Endodermal cell (in vitro differentiated cells): ENCODE results near the gene PREX1. TPM values are rescaled to one million over a fixed set of nuclear protein-coding genes. Genes with fewer than 3 reads are reported as not detected.
"Not testable (repeated sequence)": the region's sequence is repeated elsewhere in the genome, so short reads cannot be mapped to it uniquely, and the experiment has no call there.

Experiments used
- DNase-seq: peaks from one replicate; pipeline ENCODE4 v3.0.0-alpha.2; 2017
- H3K27ac ChIP-seq: 2 replicates; pipeline ENCODE4 v1.5.1; 2013; ENCODE audit warnings: mild to moderate bottlenecking, low read depth, low read length, moderate library complexity
- H3K27me3 ChIP-seq: 2 replicates; pipeline ENCODE4 v1.6.1; 2013; ENCODE audit warnings: mild to moderate bottlenecking, low read length, moderate library complexity; ENCODE audit not compliant: insufficient read depth, control insufficient read depth, poor library complexity, severe bottlenecking
- H3K36me3 ChIP-seq: 2 replicates; pipeline ENCODE4 v1.7.0; 2013; ENCODE audit warnings: mild to moderate bottlenecking, low read length, moderate library complexity; ENCODE audit not compliant: control insufficient read depth, insufficient read depth
- H3K4me1 ChIP-seq: one replicate; pipeline ENCODE4 v1.7.0; 2013; ENCODE audit warnings: low read length; ENCODE audit not compliant: control insufficient read depth, insufficient read depth
- H3K4me3 ChIP-seq: 2 replicates; pipeline ENCODE4 v1.5.1; 2013; ENCODE audit warnings: mild to moderate bottlenecking, low read length, moderate library complexity
- H3K9ac ChIP-seq: 2 replicates; pipeline ENCODE4 v1.6.1; 2013; ENCODE audit warnings: mild to moderate bottlenecking, low read length, moderate library complexity; ENCODE audit not compliant: poor library complexity, severe bottlenecking; ENCODE audit errors: extremely low read depth
- H3K9me3 ChIP-seq: 2 replicates; pipeline ENCODE4 v1.6.1; 2013; ENCODE audit warnings: mild to moderate bottlenecking, low read length, moderate library complexity; ENCODE audit not compliant: control insufficient read depth
- H3K27ac Mint-ChIP-seq: 2 replicates; pipeline ENCODE4 v1.8.0; 2020; ENCODE audit warnings: mixed read lengths
- H3K27me3 Mint-ChIP-seq: 2 replicates; pipeline ENCODE4 v1.8.0; 2021; ENCODE audit warnings: mild to moderate bottlenecking, mixed read lengths; ENCODE audit not compliant: insufficient read depth
- H3K36me3 Mint-ChIP-seq: 2 replicates; pipeline ENCODE4 v1.8.0; 2020; ENCODE audit warnings: low read depth, mixed read lengths
- H3K4me1 Mint-ChIP-seq: 2 replicates; pipeline ENCODE4 v1.8.0; 2020; ENCODE audit warnings: mixed read lengths
- H3K4me3 Mint-ChIP-seq: 2 replicates; pipeline ENCODE4 v1.8.0; 2020; ENCODE audit warnings: mild to moderate bottlenecking, moderate library complexity, mixed read lengths
- H3K9me3 Mint-ChIP-seq: 2 replicates; pipeline ENCODE4 v1.8.0; 2020; ENCODE audit warnings: mild to moderate bottlenecking, mixed read lengths
- CTCF ChIP-seq: fragments of 200-600 bp; sonication (generic); conservative IDR thresholded peaks from 2 replicates; pipeline ENCODE4 v1.5.0; 2021; ENCODE audit warnings: antibody characterized with exemption, mild to moderate bottlenecking
- WGBS, 2 experiments: methylation state at CpG; one replicate each; pipeline versions ENCODE4 v1.1.5 to v1.1.7; 2013; ENCODE audit warnings: missing lambda C conversion rate in 2 of 2, mixed read lengths in 1 of 2; ENCODE audit not compliant: insufficient coverage in 1 of 2, insufficient read length in 1 of 2; 5-methylcytosine and 5-hydroxymethylcytosine counted together
- total RNA-seq, 2 donors: library from RNA; stranded (reverse); fragmentation: NEBNext Ultra II Directional in 1 of 2; extraction: Animal tissue kit (Norgen Biotek cat#: 25700) in 1 of 2; gene quantifications; 2 replicates in 1 of 2; 3 replicates in 1 of 2; pipeline ENCODE4 v1.2.1, GENCODE V29; 2021

Gene PREX1
- total RNA-seq, 2 donors from 2014 or later = 65.3 to 70.5 TPM

- 84 to 100% methylated on average over 4 to 7 of the region's 7 CpGs for WGBS, 2 experiments
- no peak for DNase-seq
- peaks cover 38% of the 10 kb centered on the region for H3K27me3 Mint-ChIP-seq
Measured at GRCh38 chr20:48845721-48846306, 18.0 kb upstream of the PREX1 start.

DNA sequence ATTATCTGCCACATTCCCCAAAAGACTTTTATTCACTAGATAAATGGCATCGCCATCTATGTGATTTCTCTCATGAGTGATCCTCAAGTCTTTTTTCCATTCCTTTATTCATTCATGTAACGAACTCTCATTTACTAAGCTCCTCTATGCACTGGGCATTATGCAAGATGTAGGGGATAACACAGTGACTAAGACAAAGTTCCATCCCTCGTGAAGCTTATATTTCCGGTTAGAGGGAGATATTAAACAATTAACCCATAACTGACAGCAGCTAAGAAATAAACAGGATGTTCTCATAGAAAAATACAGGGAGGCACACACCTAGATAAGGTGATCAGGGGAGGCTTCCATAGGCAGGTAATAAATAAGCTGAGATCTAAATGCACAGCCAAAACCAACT is 17.2 kb upstream of the PREX1 start:
- Mint-ChIP-seq H3K27ac (no peak overlapping the region), H3K9me3 (no peaks in the 10 kb centered on the region), H3K36me3 (no peaks in the 10 kb centered on the region), H3K4me3 (no peak overlapping the region), H3K27me3 (peaks cover 41% of the 10 kb centered on the region), H3K4me1 (peaks cover 10% of the 10 kb centered on the region)
- H3K27ac ChIP-seq = no peak overlapping the region
- no peak overlapping the region for H3K9ac ChIP-seq
- H3K27me3 ChIP-seq = no peaks in the 10 kb centered on the region
- no peak for TF ChIP-seq CTCF
- no peak overlapping the region for H3K4me3 ChIP-seq
- H3K4me1 ChIP-seq = peaks cover 9% of the 10 kb centered on the region
- no peak for DNase-seq
- no peaks in the 10 kb centered on the region for H3K36me3 ChIP-seq
- H3K9me3 ChIP-seq = peaks cover 4% of the 10 kb centered on the region
- WGBS, 2 experiments = 85 to 100% methylated on average over 2 to 4 of the region's 4 CpGs

More at GRCh38 chr20:48845721-48846306, 18.0 kb upstream of the PREX1 start:
- H3K36me3 Mint-ChIP-seq = no peaks in the 10 kb centered on the region
- H3K27ac Mint-ChIP-seq = no peak overlapping the region
- H3K4me1 ChIP-seq = peaks cover 9% of the 10 kb centered on the region
- no peaks in the 10 kb centered on the region for H3K36me3 ChIP-seq
- peaks cover 4% of the 10 kb centered on the region for H3K9me3 ChIP-seq
- TF ChIP-seq CTCF = no peak
- H3K9me3 Mint-ChIP-seq = no peaks in the 10 kb centered on the region
- no peaks in the 10 kb centered on the region for H3K27me3 ChIP-seq
- H3K4me1 Mint-ChIP-seq = peaks cover 17% of the 10 kb centered on the region
- no peak overlapping the region for H3K4me3 Mint-ChIP-seq
- H3K27ac ChIP-seq = no peak overlapping the region
- no peak overlapping the region for H3K9ac ChIP-seq
- no peak overlapping the region for H3K4me3 ChIP-seq

- not testable (repeated sequence) for H3K9me3 ChIP-seq, H3K4me3 Mint-ChIP-seq, H3K4me3 ChIP-seq, H3K4me1 ChIP-seq, H3K27ac Mint-ChIP-seq, H3K27ac ChIP-seq, H3K27me3 ChIP-seq, H3K4me1 Mint-ChIP-seq, H3K9ac ChIP-seq, H3K36me3 ChIP-seq, DNase-seq, H3K36me3 Mint-ChIP-seq, H3K9me3 Mint-ChIP-seq
- 72% methylated on average over 2 of the region's 2 CpGs for WGBS, 2 experiments
- peaks cover 41% of the 10 kb centered on the region for H3K27me3 Mint-ChIP-seq
Measured at GRCh38 chr20:48843896-48844295, 16.1 kb upstream of the PREX1 start.
